Left ventricle myocardium superior (tissue), 1 donor: Measurements from ENCODE around the gene MYH14. TPM values are rescaled to one million over a fixed set of nuclear protein-coding genes. Genes with fewer than 3 reads are reported as not detected.

ENCODE experiments used
- ATAC-seq: fragments of 200-7000 bp; cut with Tn5 transposase; one replicate; pipeline ENCODE4 v1.9.1; 2020; ENCODE audit warnings: mild to moderate bottlenecking, moderate library complexity
- DNase-seq: peaks from one replicate; pipeline ENCODE4 v3.0.0-alpha.2; 2020
- intact Hi-C: fragments of 100-400 bp; cut with micrococcal nuclease; formaldehyde crosslinking; loops from one replicate; pipeline ENCODE4 v1.11.0; 2022
- long read RNA-seq: library from polyadenylated mRNA; unstranded; transcript quantifications from one replicate; pipeline ENCODE4 v2.0.0, GENCODE V29; 2021
- total RNA-seq: library from RNA; stranded (reverse); fragmentation: NEBNext Ultra II Directional; extraction: Animal tissue kit (Norgen Biotek cat#: 25700); gene quantifications from one replicate; pipeline ENCODE4 v1.2.1, GENCODE V29; 2021
- donor health status: DM: no; HTN: yes; CAD: no; lungs with severe emphysema.

Gene MYH14
- 131 TPM for total RNA-seq
- long read RNA-seq, full-length matches to known transcripts: 31 of 135 reads
- long read RNA-seq, partial matches to known transcripts: 98 of 135 reads
- long read RNA-seq, other reads (novel, unspliced or antisense): 6 of 135 reads

GRCh38 chr19:50203281-50204080, at the start of gene MYH14:
MYH14 (plus strand) TSS chr19:50203622; CDS start chr19:50210366, 6,744 bp downstream.
- intact Hi-C loops: no loop called here

GRCh38 chr19:50154529-50154928, 48.9 kb upstream of the MYH14 start:
- DNase-seq (no peak), ATAC-seq (no peak)
- intact Hi-C loops: no loop called here

More at GRCh38 chr19:50203281-50204080, at the start of gene MYH14:
- DNase-seq (peak; percentile 93), ATAC-seq (peak; percentile 87)

GRCh38 chr19:50155520-50156109, 47.8 kb upstream of the MYH14 start:
- DNase-seq (no peak), ATAC-seq (no peak)
- intact Hi-C loops: no loop called here

- intact Hi-C loops: no loop called here
- ATAC-seq: no peak
- no peak for DNase-seq
Observed at GRCh38 chr19:50158577-50158976, 44.8 kb upstream of the MYH14 start.

GRCh38 chr19:50159078-50159477, 44.3 kb upstream of the MYH14 start:
- DNase-seq (no peak), ATAC-seq (no peak)
- intact Hi-C loops: no loop called here

- DNase-seq: no peak
- intact Hi-C loops: no loop called here
- ATAC-seq: no peak
Observed at GRCh38 chr19:50162988-50163387, 40.4 kb upstream of the MYH14 start, which contains the start of gene IZUMO2. IZUMO2 (minus strand) TSS chr19:50163281; CDS start chr19:50163194, 87 bp downstream.

GRCh38 chr19:50167314-50167721, 36.1 kb upstream of the MYH14 start:
- intact Hi-C loops: no loop called here
- DNase-seq: no peak

GRCh38 chr19:50171752-50172151, 31.7 kb upstream of the MYH14 start:
- intact Hi-C loops: no loop called here

More at GRCh38 chr19:50167314-50167721, 36.1 kb upstream of the MYH14 start:
- ATAC-seq: no peak

GRCh38 chr19:50172726-50173125, 30.7 kb upstream of the MYH14 start:
- no peak for ATAC-seq
- no peak for DNase-seq
- intact Hi-C loops: no loop called here

More at GRCh38 chr19:50171752-50172151, 31.7 kb upstream of the MYH14 start:
- DNase-seq (no peak), ATAC-seq (no peak)

GRCh38 chr19:50173127-50173526, 30.3 kb upstream of the MYH14 start:
- ATAC-seq (no peak), DNase-seq (no peak)
- intact Hi-C loops: no loop called here

GRCh38 chr19:50174100-50174793, 29.2 kb upstream of the MYH14 start:
- DNase-seq (no peak), ATAC-seq (no peak)
- intact Hi-C loops: no loop called here

- DNase-seq (no peak), ATAC-seq (no peak)
- intact Hi-C loops: no loop called here
Observed at GRCh38 chr19:50175924-50176323, 27.5 kb upstream of the MYH14 start.

- ATAC-seq (no peak), DNase-seq (no peak)
- intact Hi-C loops: no loop called here
Observed at GRCh38 chr19:50176775-50177174, 26.6 kb upstream of the MYH14 start.

GRCh38 chr19:50178320-50178719, 25.1 kb upstream of the MYH14 start:
- ATAC-seq (no peak), DNase-seq (no peak)
- intact Hi-C loops: no loop called here

GRCh38 chr19:50178859-50179537, 24.4 kb upstream of the MYH14 start:
- intact Hi-C loops: no loop called here
- ATAC-seq: no peak
- no peak for DNase-seq

GRCh38 chr19:50181121-50181520, 22.3 kb upstream of the MYH14 start:
- DNase-seq: no peak
- ATAC-seq: no peak
- intact Hi-C loops: no loop called here

GRCh38 chr19:50184196-50184595, 19.2 kb upstream of the MYH14 start:
- DNase-seq (no peak), ATAC-seq (no peak)
- intact Hi-C loops: no loop called here

GRCh38 chr19:50187937-50188336, 15.5 kb upstream of the MYH14 start:
- intact Hi-C loops: no loop called here
- DNase-seq (no peak), ATAC-seq (no peak)

GRCh38 chr19:50189331-50189730, 14.1 kb upstream of the MYH14 start:
- intact Hi-C loops: no loop called here
- DNase-seq: no peak
- ATAC-seq: no peak
